ENCODE results near the gene CNGA1.
A peak's percentile ranks its signal among the peaks of the same experiment; 100 is the strongest.

The CNGA1 gene

GRCh38 chr4:48032721-48033120 lies 16.2 kb upstream of the CNGA1 start:
- ATAC-seq: no peak
- TF ChIP-seq TSHZ2 (CRISPR knock-in tag; IDR thresholded peaks at IDR 0.05) (no peak), ZNF70 (CRISPR knock-in tag; IDR thresholded peaks at IDR 0.05) (no peak), ZFP30 (CRISPR knock-in tag; IDR thresholded peaks at IDR 0.05) (no peak), RARB (CRISPR knock-in tag; IDR thresholded peaks at IDR 0.05) (no peak), PATZ1 (CRISPR knock-in tag; IDR thresholded peaks at IDR 0.05; ENCODE audit: borderline replicate concordance) (no peak), ARNTL (CRISPR knock-in tag; IDR thresholded peaks at IDR 0.05; ENCODE audit: borderline replicate concordance, low read depth) (no peak)

- no peak for TF ChIP-seq OSR1 (CRISPR knock-in tag; IDR thresholded peaks at IDR 0.05)
- no peak for TF ChIP-seq CREB5 (CRISPR knock-in tag; IDR thresholded peaks at IDR 0.05; ENCODE audit: low read depth)
- no peak for TF ChIP-seq ESRRG (CRISPR knock-in tag; IDR thresholded peaks at IDR 0.05)
- no peak for TF ChIP-seq SNAI2 (CRISPR knock-in tag; IDR thresholded peaks at IDR 0.05)
- no peak for TF ChIP-seq TOX (CRISPR knock-in tag; IDR thresholded peaks at IDR 0.05; ENCODE audit: borderline replicate concordance)
- no peak for TF ChIP-seq ZFP3 (CRISPR knock-in tag; IDR thresholded peaks at IDR 0.05)
- no peak for TF ChIP-seq CSDC2 (CRISPR knock-in tag; IDR thresholded peaks at IDR 0.05)
- no peak for TF ChIP-seq ZFP30 (CRISPR knock-in tag; IDR thresholded peaks at IDR 0.05)
- no peak for TF ChIP-seq ISL1 (CRISPR knock-in tag; IDR thresholded peaks at IDR 0.05)
- TF ChIP-seq BACH2 (CRISPR knock-in tag; IDR thresholded peaks at IDR 0.05; ENCODE audit: borderline replicate concordance): no peak
- no peak for TF ChIP-seq CSRNP3 (CRISPR knock-in tag; IDR thresholded peaks at IDR 0.05)
- no peak for TF ChIP-seq GLIS3 (CRISPR knock-in tag; IDR thresholded peaks at IDR 0.05)
- no peak for TF ChIP-seq PPARA (CRISPR knock-in tag; IDR thresholded peaks at IDR 0.05; ENCODE audit: borderline replicate concordance)
- no peak for TF ChIP-seq ZNF8 (CRISPR knock-in tag; IDR thresholded peaks at IDR 0.05)
- no peak for TF ChIP-seq POU6F1 (CRISPR knock-in tag; IDR thresholded peaks at IDR 0.05; ENCODE audit: borderline replicate concordance, low read depth)
- no peak for TF ChIP-seq RARB (CRISPR knock-in tag; IDR thresholded peaks at IDR 0.05)
- TF ChIP-seq ZC3H10 (CRISPR knock-in tag; IDR thresholded peaks at IDR 0.05): no peak
- ATAC-seq: peak; percentile 79
Observed at GRCh38 chr4:48031802-48032525, 15.5 kb upstream of the CNGA1 start.

- no peak for ATAC-seq
- TF ChIP-seq ZNF8 (CRISPR knock-in tag; IDR thresholded peaks at IDR 0.05) (no peak), RARB (CRISPR knock-in tag; IDR thresholded peaks at IDR 0.05) (no peak), CREB5 (CRISPR knock-in tag; IDR thresholded peaks at IDR 0.05; ENCODE audit: low read depth) (no peak), ESRRG (CRISPR knock-in tag; IDR thresholded peaks at IDR 0.05) (no peak), SNAI2 (CRISPR knock-in tag; IDR thresholded peaks at IDR 0.05) (no peak), ISL1 (CRISPR knock-in tag; IDR thresholded peaks at IDR 0.05) (no peak), OSR1 (CRISPR knock-in tag; IDR thresholded peaks at IDR 0.05) (no peak), ZC3H10 (CRISPR knock-in tag; IDR thresholded peaks at IDR 0.05) (no peak), BACH2 (CRISPR knock-in tag; IDR thresholded peaks at IDR 0.05; ENCODE audit: borderline replicate concordance) (no peak), CSRNP3 (CRISPR knock-in tag; IDR thresholded peaks at IDR 0.05) (no peak), TOX (CRISPR knock-in tag; IDR thresholded peaks at IDR 0.05; ENCODE audit: borderline replicate concordance) (no peak), TCF4 (CRISPR knock-in tag; IDR thresholded peaks at IDR 0.05; ENCODE audit: borderline replicate concordance) (no peak), CSDC2 (CRISPR knock-in tag; IDR thresholded peaks at IDR 0.05) (no peak), ZNF70 (CRISPR knock-in tag; IDR thresholded peaks at IDR 0.05) (no peak), POU6F1 (CRISPR knock-in tag; IDR thresholded peaks at IDR 0.05; ENCODE audit: borderline replicate concordance, low read depth) (no peak)
Observed at GRCh38 chr4:48030470-48030869, 14.0 kb upstream of the CNGA1 start.
